PC-3 (cell line): Measurements from ENCODE around the gene R3HCC1L. TPM values are rescaled to one million over a fixed set of nuclear protein-coding genes. Genes with fewer than 3 reads are reported as not detected.

Source experiments
- ATAC-seq: fragments of 200-7000 bp; cut with Tn5 transposase; 2 replicates; pipeline ENCODE4 v1.9.1; 2020; ENCODE audit warnings: mild to moderate bottlenecking, moderate library complexity
- BruUV-seq: library from RNA; stranded (reverse); fragments of 400-500 nt; replicated peaks from 2 replicates; lab custom pipeline; 2021; lab: Mats Ljungman, UMichigan
- CTCF ChIA-PET: fragments of 300-600 bp; sonication (Branson Sonifier 250); formaldehyde crosslinking; loops from one replicate; lab custom pipeline; 2022; ENCODE audit warnings: antibody characterized with exemption; lab: Charles Lee
- POLR2A ChIA-PET: fragments of 300-600 bp; sonication (Branson Sonifier 250); formaldehyde crosslinking; loops from one replicate; lab custom pipeline; 2022; ENCODE audit warnings: antibody characterized with exemption; ENCODE audit not compliant: unreplicated experiment; lab: Charles Lee
- DNase-seq: peaks from one replicate; pipeline ENCODE4 v3.0.0-alpha.2; 2015
- H2AFZ ChIP-seq: fragments of 300-600 bp; sonication (generic); 2 replicates; pipeline ENCODE4 v1.6.0; 2016; ENCODE audit warnings: antibody characterized with exemption, low read length
- H3F3A ChIP-seq: fragments of 300-600 bp; sonication (generic); one replicate; pipeline ENCODE4 v1.6.0; 2017; ENCODE audit warnings: antibody characterized with exemption, low read length, control low read depth, mild to moderate bottlenecking; ENCODE audit not compliant: unreplicated experiment
- H3K27ac ChIP-seq: fragments of 300-600 bp; sonication (generic); 2 replicates; pipeline ENCODE4 v1.5.1; 2016; ENCODE audit warnings: mild to moderate bottlenecking, low read length
- H3K27me3 ChIP-seq: fragments of 300-600 bp; sonication (generic); 2 replicates; pipeline ENCODE4 v1.6.1; 2016; ENCODE audit warnings: low read length, mixed read lengths
- H3K36me3 ChIP-seq: fragments of 300-600 bp; sonication (generic); 2 replicates; pipeline ENCODE4 v1.6.1; 2016; ENCODE audit warnings: low read depth, mixed run types, low read length, mixed read lengths
- H3K4me1 ChIP-seq: fragments of 300-600 bp; sonication (generic); 2 replicates; pipeline ENCODE4 v1.5.1; 2016; ENCODE audit warnings: low read length; ENCODE audit not compliant: insufficient read depth
- H3K4me2 ChIP-seq: fragments of 300-600 bp; sonication (generic); 2 replicates; pipeline ENCODE4 v1.6.0; 2016; ENCODE audit warnings: low read length
- H3K4me3 ChIP-seq: fragments of 300-600 bp; sonication (generic); 2 replicates; pipeline ENCODE4 v1.5.1; 2016; ENCODE audit warnings: mild to moderate bottlenecking, low read length, mixed read lengths
- H3K79me2 ChIP-seq: fragments of 300-600 bp; sonication (generic); 2 replicates; pipeline ENCODE4 v1.6.1; 2017; ENCODE audit warnings: low read length, mixed read lengths
- H3K9ac ChIP-seq: fragments of 300-600 bp; sonication (generic); 2 replicates; pipeline ENCODE4 v1.6.0; 2016; ENCODE audit warnings: mild to moderate bottlenecking, low read length
- H3K9me2 ChIP-seq: fragments of 300-600 bp; sonication (generic); replicated peaks from 2 replicates; pipeline ENCODE4 v1.6.1; 2016; ENCODE audit warnings: mixed run types, low read length, mixed read lengths
- H3K9me3 ChIP-seq: fragments of 300-600 bp; sonication (generic); 2 replicates; pipeline ENCODE4 v1.6.1; 2016; ENCODE audit warnings: low read length, mixed read lengths
- H4K20me1 ChIP-seq: fragments of 300-600 bp; sonication (generic); 2 replicates; pipeline ENCODE4 v1.6.1; 2016; ENCODE audit warnings: low read length, mixed read lengths
- CTCF ChIP-seq: fragments of 300-600 bp; sonication (generic); conservative IDR thresholded peaks from 2 replicates; pipeline ENCODE4 v1.5.1; 2017; ENCODE audit warnings: antibody characterized with exemption, low read depth, mild to moderate bottlenecking, low read length
- EZH2 ChIP-seq: fragments of 300-600 bp; sonication (generic); IDR thresholded peaks from one replicate; pipeline ENCODE4 v1.6.1; 2017; ENCODE audit warnings: antibody characterized with exemption, mild to moderate bottlenecking, low read length; ENCODE audit not compliant: unreplicated experiment
- EZH2phosphoT487 ChIP-seq: fragments of 300-600 bp; sonication (generic); IDR thresholded peaks from 2 replicates; pipeline ENCODE4 v1.6.1; 2018; ENCODE audit warnings: mild to moderate bottlenecking, antibody characterized with exemption, low read length, borderline replicate concordance
- intact Hi-C: fragments of 100-400 bp; cut with micrococcal nuclease; formaldehyde crosslinking; loops from 2 replicates; pipeline ENCODE4 v1.9.0; 2023
- total RNA-seq: library from RNA; depleted of rRNA; stranded (reverse); fragments of >200 nt; gene quantifications from 2 replicates; pipeline ENCODE4 v1.2.3, GENCODE V29; 2014

R3HCC1L gene
- total RNA-seq, 1 experiment from 2014 or later = 15.3 TPM

DNA sequence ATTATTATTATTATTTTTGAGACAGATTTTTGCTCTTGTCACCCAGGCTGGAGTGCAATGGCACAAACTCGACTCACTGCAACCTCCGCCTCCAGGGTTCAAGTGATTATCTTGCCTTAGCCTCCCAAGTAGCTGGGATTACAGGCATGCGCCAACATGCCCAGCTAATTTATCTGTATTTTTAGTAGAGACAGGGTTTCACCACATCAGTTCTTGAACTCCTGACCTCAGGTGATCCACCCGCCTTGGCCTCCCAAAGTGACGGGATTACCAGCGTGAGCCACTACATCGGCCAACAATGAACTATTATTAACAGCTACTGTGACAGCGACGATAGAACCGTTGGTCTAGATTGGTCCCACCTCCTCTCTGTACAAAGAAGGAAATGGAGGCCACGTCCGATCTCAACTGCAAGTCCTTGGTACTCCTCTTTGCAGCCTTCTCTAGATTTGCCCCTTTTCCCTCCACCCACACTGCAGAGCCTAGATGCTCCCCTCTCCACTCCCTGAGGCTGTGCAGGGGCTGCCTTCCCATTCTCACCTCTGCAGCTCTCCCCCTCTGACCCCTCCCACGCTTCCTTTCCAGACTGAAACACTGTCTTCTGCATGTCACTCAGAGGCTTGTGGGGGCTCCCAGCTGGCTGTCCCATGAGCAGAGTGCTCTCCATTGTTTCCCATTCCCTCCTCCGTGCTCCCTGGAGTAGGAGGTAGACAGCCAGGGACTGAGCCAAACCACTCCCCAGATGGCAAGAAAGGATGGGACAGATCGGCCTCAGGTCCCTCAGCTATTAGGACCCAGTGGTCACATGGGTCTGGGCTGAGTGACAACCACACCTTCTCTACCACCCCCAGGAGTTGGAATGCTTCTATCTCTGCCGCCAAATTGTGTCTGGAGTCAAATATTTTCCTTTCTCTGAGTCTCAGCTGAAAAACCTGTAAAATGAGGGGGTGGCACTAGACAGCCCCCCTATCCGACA, 131.2 kb downstream of the R3HCC1L start:
- ATAC-seq (no peak), DNase-seq (no peak)
- Histone ChIP-seq H3K79me2 (no peaks in the 10 kb centered on the region), H3K9me2 (no peaks in the 10 kb centered on the region), H3F3A (no peaks in the 10 kb centered on the region), H3K9ac (no peak overlapping the region), H3K36me3 (no peaks in the 10 kb centered on the region), H3K4me3 (no peak overlapping the region), H3K4me2 (no peak overlapping the region), H2AFZ (no peak overlapping the region), H3K4me1 (peaks cover 30% of the 10 kb centered on the region), H3K27me3 (no peaks in the 10 kb centered on the region), H4K20me1 (no peaks in the 10 kb centered on the region), H3K9me3 (no peaks in the 10 kb centered on the region), H3K27ac (no peak overlapping the region)
- POLR2A ChIA-PET = interaction anchor here (0.6 kb wide), 1 partner anchor 203 kb away, joined by 3 read pairs; no protein-coding TSS in a partner anchor
- no peak for TF ChIP-seq CTCF
- no peak for TF ChIP-seq EZH2
- TF ChIP-seq EZH2phosphoT487 = no peak
- intact Hi-C loops = loop anchor here (10.0 kb wide), 2 partner anchors 139 to 399 kb away; no protein-coding TSS in a partner anchor
- BruUV-seq = no TSS peak
- CTCF ChIA-PET = no interaction called here

- H3K4me2 ChIP-seq = no peak overlapping the region
- no peak overlapping the region for H3K4me3 ChIP-seq
- no peaks in the 10 kb centered on the region for H4K20me1 ChIP-seq
- no peaks in the 10 kb centered on the region for H3K36me3 ChIP-seq
- no peaks in the 10 kb centered on the region for H3K9me3 ChIP-seq
- H3K27ac ChIP-seq = no peak overlapping the region
- H3K4me1 ChIP-seq = peaks cover 27% of the 10 kb centered on the region
- BruUV-seq = no TSS peak
- no peaks in the 10 kb centered on the region for H3K27me3 ChIP-seq
- H3K9ac ChIP-seq = no peak overlapping the region
- POLR2A ChIA-PET = no interaction called here
- DNase-seq (no peak), ATAC-seq (no peak)
- H2AFZ ChIP-seq = no peak overlapping the region
- no peak for TF ChIP-seq EZH2
- TF ChIP-seq EZH2phosphoT487 = no peak
- TF ChIP-seq CTCF = no peak
- CTCF ChIA-PET = interaction anchor here (0.5 to 0.6 kb wide), 2 partner anchors 145 to 201 kb away, joined by 3 to 4 read pairs; no protein-coding TSS in a partner anchor
- no peaks in the 10 kb centered on the region for H3K79me2 ChIP-seq
- intact Hi-C loops = loop anchor here (10.0 kb wide), 2 partner anchors 138 to 398 kb away; no protein-coding TSS in a partner anchor
- no peaks in the 10 kb centered on the region for H3K9me2 ChIP-seq
- H3F3A ChIP-seq = no peaks in the 10 kb centered on the region
Observed at GRCh38 chr10:98266647-98267046, 132.2 kb downstream of the R3HCC1L start.
